Stimulated activated CD8-positive, alpha-beta memory T cell treated with anti-CD3 and anti-CD28 coated beads, Interleukin-12 subunit alpha, Interleukin-12 subunit beta, amount 100 ng/mL, for 24 hours (primary cell): ENCODE measurements around the gene MID2.
"Not testable (repeated sequence)": the region's sequence is repeated elsewhere in the genome, so short reads cannot be mapped to it uniquely, and the experiment has no call there.

Experiments used
- DNase-seq: peaks from one replicate; pipeline ENCODE4 v3.0.0-alpha.2; 2020; ENCODE audit errors: extremely low read depth

MID2 gene

GRCh38 chrX:107842715-107843400 is 17.2 kb downstream of the MID2 start:
- no peak for DNase-seq

DNA sequence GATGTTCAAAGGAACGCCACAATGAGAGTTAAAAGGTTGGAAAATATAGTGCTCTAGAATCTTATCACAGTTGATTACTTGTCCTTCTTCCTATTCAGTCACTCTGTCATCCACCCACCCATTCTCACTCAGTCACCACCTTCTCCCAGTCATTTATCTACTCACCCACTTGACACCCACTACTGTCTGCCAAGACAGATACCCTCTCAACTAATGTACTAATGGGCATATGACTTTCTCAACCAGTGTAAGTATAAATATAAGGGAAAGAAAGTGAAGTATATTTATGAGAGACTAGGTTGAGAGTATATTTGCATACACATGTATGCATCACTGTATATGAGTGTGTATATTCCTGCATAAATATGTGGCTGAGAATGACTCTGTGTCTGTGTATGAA is 20.0 kb downstream of the MID2 start:
- no peak for DNase-seq

GRCh38 chrX:107848591-107848990 is 22.9 kb downstream of the MID2 start:
- no peak for DNase-seq

DNA sequence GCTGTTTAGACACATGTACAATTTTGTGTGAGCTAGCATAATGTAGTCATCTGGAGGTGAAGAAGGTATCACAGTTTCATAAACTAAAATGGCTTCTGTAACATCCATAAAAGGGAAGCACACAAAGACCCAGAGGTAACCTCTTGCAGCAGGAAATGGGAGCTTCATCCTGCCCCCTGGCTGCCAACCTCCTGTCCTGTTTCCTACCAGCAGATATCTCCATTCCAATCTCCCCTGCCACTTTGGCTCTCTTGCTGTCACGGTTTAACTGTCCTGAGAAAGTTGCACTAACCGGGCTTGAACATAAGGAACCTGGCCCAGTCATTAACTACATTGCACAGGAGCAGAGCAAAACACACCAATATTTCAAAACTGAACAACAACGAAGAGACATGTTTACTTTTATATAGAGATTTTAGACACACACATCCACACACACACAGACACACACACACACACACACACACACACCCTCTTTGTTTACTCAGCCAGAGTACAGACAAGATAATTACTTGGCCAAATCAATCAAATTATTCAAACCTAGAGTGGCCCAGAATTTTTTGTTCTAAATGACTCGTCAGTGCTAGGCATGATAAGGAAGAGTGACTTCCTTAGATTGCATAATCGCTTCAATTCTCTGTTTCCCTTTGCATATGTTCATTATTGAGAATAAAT is 24.2 kb downstream of the MID2 start:
- DNase-seq: no peak

GRCh38 chrX:107850422-107850765 is 24.7 kb downstream of the MID2 start:
- no peak for DNase-seq

- no peak for DNase-seq
Measured at GRCh38 chrX:107851215-107851614, 25.5 kb downstream of the MID2 start.

- DNase-seq: not testable (repeated sequence)
Measured at GRCh38 chrX:107851665-107852064, 26.0 kb downstream of the MID2 start.

GRCh38 chrX:107856289-107856688 is 30.6 kb downstream of the MID2 start:
- no peak for DNase-seq

GRCh38 chrX:107857041-107857440 is 31.4 kb downstream of the MID2 start:
- DNase-seq: not testable (repeated sequence)

DNA sequence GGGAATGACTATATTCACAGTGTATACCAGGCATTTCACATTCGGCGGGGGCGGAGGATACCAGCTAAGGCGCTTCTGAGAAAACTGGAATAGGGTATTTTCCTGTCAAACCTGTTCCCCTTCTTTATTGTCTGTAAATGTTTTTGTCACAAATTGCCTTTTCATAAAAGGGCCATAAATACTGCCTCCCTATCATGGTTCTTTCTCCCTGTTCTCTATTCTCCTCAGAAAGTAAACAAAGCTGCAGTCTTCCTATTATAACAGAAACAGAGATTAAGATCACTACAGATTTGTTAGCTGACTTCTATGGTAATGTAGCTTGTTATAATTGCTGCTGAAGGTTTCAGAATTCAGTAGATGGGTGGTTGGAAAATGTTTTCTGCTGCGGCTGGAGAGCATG is 32.2 kb downstream of the MID2 start:
- DNase-seq: no peak

DNA sequence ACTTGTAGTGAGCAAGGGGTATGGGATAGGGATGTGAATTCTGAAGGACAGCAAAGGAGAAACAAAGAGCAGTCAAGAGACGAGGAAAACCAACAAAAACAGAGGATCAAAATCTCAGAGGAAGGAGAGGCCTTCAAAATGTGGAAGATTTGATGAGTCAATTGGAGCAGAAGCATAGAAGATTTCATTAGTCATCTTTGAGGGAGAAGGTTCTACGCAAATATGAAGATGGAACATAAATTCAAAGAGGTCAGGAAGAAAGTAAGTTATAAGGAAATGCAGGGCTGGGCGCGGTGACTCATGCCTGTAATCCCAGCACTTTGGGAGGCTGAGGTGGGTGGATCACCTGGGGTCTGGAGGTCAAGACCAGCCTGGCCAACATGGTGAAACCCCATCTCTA is 35.4 kb downstream of the MID2 start:
- DNase-seq: no peak

DNA sequence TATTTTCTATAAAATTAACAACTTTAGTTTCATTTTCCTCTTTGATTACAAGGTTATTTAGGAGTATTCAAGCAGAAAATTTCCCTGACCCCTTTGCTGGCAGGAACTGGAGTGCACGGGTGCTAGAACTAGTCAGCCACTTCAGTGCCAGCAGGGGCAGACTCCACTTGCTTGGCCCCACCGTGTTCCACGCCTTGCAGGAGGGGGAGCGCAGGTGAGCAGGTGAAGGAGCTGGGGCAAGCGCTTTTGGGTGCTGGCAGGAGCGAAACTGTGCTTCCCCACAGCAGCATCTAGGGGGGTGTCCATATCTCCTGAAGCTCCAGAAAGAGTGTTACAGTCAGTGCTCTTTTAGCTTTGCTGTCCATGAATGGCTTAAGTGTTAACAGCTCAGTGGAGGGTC is 45.5 kb downstream of the MID2 start:
- no peak for DNase-seq

- DNase-seq: no peak
Measured at GRCh38 chrX:107878106-107878505, 52.4 kb downstream of the MID2 start.

DNA sequence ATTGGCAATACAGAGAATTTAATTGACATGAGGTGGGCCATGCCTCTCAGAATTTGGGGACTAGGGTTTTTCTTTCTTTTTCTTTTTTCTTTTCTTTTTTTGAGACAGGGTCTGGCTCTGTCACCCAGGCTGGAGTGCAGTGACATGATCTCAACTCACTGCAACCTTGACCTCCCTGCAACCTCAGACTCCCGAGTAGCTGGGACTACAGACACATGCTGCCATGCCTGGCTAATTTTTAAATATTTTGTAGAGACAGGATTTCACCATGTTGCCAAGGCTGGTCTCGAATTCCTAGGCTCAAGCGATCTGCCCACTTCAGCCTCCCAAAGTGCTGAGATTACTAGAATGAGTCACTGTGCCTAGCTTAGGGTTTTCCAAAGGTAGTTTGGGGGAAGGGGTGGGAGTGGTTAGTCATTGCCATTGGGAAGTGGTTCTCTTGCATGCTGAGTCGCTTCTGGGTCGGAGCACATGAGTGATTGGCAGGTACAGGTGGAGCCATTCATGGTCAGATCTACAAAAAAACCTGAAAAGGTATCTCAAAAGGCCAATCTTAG is 54.5 kb downstream of the MID2 start:
- no peak for DNase-seq

GRCh38 chrX:107894038-107894437 is 68.4 kb downstream of the MID2 start:
- DNase-seq: no peak

- no peak for DNase-seq
Measured at GRCh38 chrX:107902721-107903120, 77.1 kb downstream of the MID2 start.

DNA sequence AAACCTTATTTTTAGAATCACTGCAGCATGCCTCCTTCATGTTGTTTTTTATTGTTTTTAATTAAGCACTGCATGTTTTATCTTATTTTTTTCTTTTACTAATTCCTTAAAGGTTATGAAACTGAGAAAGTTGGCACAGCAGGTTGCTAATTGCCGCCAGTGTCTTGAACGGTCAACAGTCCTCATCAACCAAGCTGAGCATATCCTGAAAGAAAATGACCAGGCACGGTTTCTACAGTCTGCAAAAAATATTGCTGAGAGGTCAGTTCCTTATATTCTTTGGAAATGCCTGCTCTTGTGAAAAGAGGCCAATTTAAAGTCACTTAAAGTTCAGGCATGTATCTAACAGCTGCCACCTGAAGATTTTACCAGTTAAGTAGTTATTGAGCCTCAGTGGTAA is 79.7 kb downstream of the MID2 start:
- no peak for DNase-seq

DNA sequence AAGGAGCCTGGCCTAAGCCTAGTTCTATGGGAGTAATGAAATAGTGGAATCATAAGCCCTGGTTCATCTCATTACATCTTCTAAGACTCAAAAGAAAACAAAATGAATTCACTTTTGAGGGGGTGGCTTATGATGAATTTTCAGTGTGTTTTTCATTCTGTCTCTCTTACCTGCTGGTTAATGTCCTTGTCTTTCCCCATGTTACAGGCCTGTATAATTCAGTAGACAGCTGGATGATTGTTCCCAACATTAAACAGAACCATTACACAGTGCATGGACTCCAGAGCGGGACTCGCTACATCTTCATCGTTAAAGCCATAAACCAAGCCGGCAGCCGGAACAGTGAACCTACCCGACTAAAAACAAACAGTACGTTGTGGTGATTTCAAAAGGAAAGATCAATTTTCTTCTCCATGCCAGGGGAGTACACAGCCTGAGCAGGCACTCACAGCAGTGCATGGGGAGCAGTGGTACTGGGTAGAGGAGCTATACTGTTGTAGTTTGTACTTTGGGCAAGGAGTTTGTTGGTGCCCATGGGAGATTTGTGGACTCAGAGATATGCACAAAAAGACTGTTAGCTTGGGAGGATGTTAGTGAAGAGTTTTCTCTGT is 98.6 kb downstream of the MID2 start:
- no peak for DNase-seq

GRCh38 chrX:107934262-107934661 is 108.6 kb downstream of the MID2 start:
- DNase-seq: no peak

DNA sequence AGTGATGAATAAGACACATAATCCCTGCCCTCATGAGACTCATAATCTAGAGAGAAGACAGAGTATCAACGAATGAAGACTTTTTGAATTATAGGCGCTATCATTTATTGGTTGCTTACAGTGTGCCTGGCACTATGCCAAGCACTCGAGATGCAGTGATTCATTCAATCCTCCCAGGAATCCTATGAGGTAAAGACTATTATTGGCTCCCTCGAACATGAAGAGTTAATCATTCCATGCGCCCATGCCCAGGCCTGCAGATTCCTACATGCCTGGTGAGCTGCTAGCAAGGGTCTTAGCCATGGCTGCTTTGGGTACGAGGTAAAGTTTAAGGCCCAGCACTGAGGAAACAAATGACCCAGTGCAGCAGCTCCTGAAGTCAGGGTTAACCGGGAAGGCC is 109.5 kb downstream of the MID2 start:
- DNase-seq: no peak

DNA sequence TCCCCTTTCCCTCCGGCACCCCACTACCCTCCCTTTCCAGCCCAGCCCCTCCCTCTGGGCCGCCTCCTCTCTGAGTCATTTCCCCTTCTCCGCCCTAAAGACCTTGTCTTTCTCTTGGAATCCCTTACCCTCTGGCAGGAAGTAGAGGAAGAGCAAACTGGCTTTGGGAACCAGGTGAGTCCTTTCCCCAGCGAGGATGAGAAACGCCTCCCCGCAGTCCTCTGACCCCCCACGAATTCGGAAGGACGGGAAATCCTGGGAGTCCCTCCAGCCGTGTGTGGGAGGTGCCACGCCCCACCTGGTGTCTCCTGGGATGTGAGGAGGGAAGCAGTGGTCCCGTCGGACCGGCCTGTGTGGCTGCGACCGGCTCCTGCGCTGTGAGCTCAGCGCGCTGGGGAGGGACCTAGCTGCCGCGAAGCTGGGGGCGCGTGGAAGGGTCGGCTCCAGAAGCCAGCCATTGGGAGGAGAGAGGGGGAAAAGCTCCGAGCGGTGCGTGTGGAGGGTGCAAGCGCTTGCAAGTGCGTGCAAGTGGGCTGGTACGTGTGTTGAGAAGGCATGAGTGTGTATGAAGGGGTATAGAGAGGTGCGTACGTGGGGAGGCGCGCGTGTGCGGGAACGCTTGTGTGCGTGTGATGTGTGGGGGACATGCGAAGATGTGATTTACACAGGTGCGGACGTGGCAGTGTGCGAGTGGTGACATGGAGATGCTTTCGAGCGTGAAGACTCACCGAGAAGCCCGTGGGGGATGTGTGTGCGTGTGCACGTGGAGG is 110.2 kb downstream of the MID2 start:
- DNase-seq: no peak

- no peak for DNase-seq
Measured at GRCh38 chrX:107936434-107936730, 110.7 kb downstream of the MID2 start.

DNA sequence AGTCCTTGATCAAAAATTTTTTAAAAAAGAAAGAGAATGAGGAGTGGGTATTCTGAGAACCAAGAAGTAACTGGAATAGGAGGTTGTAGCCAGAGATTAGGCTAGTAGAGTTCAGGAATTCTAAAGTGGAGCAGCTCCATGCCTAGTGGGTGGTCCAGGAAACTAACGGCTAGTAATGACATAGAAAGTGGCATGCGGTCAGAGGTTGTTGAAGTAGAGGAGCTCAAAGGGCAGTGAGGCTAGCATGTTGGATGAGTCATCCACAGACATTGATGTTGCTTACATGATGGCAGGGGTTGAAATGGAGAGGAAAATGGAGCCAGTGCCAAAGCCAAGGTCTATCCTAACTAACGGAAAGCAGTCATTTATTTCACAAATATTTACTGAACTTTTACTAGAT is 114.4 kb downstream of the MID2 start:
- no peak for DNase-seq
